Daoy (cell line): ENCODE results near the gene MOB1B. TPM values are rescaled to one million over a fixed set of nuclear protein-coding genes. Genes with fewer than 3 reads are reported as not detected.

Experiments used
- DNase-seq: peaks from one replicate; pipeline ENCODE4 v3.0.0-alpha.2; 2015; ENCODE audit warnings: low read depth
- total RNA-seq: library from RNA; depleted of rRNA; stranded (reverse); fragments of >200 nt; shearing (Covaris generic); gene quantifications from 2 replicates; pipeline ENCODE4 v1.2.3, GENCODE V29; 2014

Gene MOB1B
- total RNA-seq, 1 experiment from 2014 or later, result 3.0 TPM

GRCh38 chr4:70914631-70915030 is 12.5 kb downstream of the MOB1B start:
- no peak for DNase-seq

GRCh38 chr4:70915036-70915815 is 13.1 kb downstream of the MOB1B start:
- DNase-seq, result peak; percentile 54

GRCh38 chr4:70915874-70916559 is 13.8 kb downstream of the MOB1B start:
- no peak for DNase-seq

GRCh38 chr4:70920592-70920991 is 18.4 kb downstream of the MOB1B start:
- DNase-seq, result no peak

- DNase-seq, result no peak
Observed at GRCh38 chr4:70925418-70925817, 23.2 kb downstream of the MOB1B start.

- no peak for DNase-seq
Observed at GRCh38 chr4:70925899-70926635, 23.9 kb downstream of the MOB1B start.

GRCh38 chr4:70927502-70928137 is 25.5 kb downstream of the MOB1B start:
- DNase-seq, result no peak

- DNase-seq, result no peak
Observed at GRCh38 chr4:70930530-70931256, 28.5 kb downstream of the MOB1B start.

- no peak for DNase-seq
Observed at GRCh38 chr4:70931347-70931746, 29.2 kb downstream of the MOB1B start.

GRCh38 chr4:70932984-70933383 is 30.8 kb downstream of the MOB1B start:
- no peak for DNase-seq

- no peak for DNase-seq
Observed at GRCh38 chr4:70935038-70935695, 33.0 kb downstream of the MOB1B start.

GRCh38 chr4:70936200-70936787 is 34.1 kb downstream of the MOB1B start:
- no peak for DNase-seq

- DNase-seq, result no peak
Observed at GRCh38 chr4:70938086-70938485, 35.9 kb downstream of the MOB1B start.

GRCh38 chr4:70940134-70940533 is 38.0 kb downstream of the MOB1B start:
- DNase-seq, result no peak

- DNase-seq, result no peak
Observed at GRCh38 chr4:70943114-70943513, 40.9 kb downstream of the MOB1B start.

GRCh38 chr4:70945046-70945445 is 42.9 kb downstream of the MOB1B start:
- no peak for DNase-seq

- DNase-seq, result no peak
Observed at GRCh38 chr4:70945452-70946055, 43.4 kb downstream of the MOB1B start.

- no peak for DNase-seq
Observed at GRCh38 chr4:70946939-70947338, 44.8 kb downstream of the MOB1B start.

- DNase-seq, result no peak
Observed at GRCh38 chr4:70948665-70949260, 46.6 kb downstream of the MOB1B start.

- DNase-seq, result no peak
Observed at GRCh38 chr4:70954032-70954431, 51.9 kb downstream of the MOB1B start.
